DOHH2 (cell line): ENCODE data around the gene KRTAP2-1.
"Not testable (repeated sequence)": the region's sequence is repeated elsewhere in the genome, so short reads cannot be mapped to it uniquely, and the experiment has no call there.

Source experiments
- EZH2phosphoT487 ChIP-seq: fragments of 200-600 bp; sonication (generic); IDR thresholded peaks from 2 replicates; pipeline ENCODE4 v1.6.1; 2017; ENCODE audit warnings: borderline replicate concordance, mild to moderate bottlenecking, antibody characterized with exemption, low read length, moderate library complexity, mixed read lengths
- TF ChIP-seq, protein P1 (sequence below): fragments of 200-600 bp; sonication (generic); IDR thresholded peaks from one replicate; pipeline ENCODE4 v1.5.1; 2014; ENCODE audit warnings: antibody characterized with exemption, mild to moderate bottlenecking, low read depth, low read length; ENCODE audit not compliant: poor library complexity, severe bottlenecking

- TF ChIP-seq EZH2phosphoT487, result not testable (repeated sequence)
- TF ChIP-seq, protein P1, sequence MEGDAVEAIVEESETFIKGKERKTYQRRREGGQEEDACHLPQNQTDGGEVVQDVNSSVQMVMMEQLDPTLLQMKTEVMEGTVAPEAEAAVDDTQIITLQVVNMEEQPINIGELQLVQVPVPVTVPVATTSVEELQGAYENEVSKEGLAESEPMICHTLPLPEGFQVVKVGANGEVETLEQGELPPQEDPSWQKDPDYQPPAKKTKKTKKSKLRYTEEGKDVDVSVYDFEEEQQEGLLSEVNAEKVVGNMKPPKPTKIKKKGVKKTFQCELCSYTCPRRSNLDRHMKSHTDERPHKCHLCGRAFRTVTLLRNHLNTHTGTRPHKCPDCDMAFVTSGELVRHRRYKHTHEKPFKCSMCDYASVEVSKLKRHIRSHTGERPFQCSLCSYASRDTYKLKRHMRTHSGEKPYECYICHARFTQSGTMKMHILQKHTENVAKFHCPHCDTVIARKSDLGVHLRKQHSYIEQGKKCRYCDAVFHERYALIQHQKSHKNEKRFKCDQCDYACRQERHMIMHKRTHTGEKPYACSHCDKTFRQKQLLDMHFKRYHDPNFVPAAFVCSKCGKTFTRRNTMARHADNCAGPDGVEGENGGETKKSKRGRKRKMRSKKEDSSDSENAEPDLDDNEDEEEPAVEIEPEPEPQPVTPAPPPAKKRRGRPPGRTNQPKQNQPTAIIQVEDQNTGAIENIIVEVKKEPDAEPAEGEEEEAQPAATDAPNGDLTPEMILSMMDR, result not testable (repeated sequence)
These were observed 6.1 kb downstream of the KRTAP2-1 start, which contains the start of gene KRTAP1-1 for GRCh38 chr17:41040783-41041571.
